ENCODE results near the gene ACE.
A peak's percentile ranks its signal among the peaks of the same experiment; 100 is the strongest.

Gene ACE

DNA sequence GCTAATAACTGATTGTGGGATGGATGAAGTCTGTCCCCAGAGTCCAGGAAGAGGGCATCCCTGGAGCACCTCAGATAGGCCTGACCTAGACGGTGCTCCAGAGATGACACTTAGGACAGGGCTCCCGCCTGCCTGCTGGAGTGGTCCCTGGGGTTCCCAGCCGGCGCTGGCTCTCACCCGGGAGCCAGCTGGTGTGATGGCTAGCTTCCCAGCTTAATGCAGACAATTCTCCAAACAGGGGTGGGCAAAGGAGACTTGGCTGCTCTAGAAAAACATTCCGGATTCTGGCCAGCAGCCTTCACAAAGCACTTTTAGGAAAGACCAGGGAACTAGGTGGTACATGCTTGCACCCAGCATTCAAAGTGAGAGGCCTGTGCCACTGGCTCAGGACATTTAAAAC lies 18.6 kb downstream of the ACE start:
- TF ChIP-seq, protein P1, sequence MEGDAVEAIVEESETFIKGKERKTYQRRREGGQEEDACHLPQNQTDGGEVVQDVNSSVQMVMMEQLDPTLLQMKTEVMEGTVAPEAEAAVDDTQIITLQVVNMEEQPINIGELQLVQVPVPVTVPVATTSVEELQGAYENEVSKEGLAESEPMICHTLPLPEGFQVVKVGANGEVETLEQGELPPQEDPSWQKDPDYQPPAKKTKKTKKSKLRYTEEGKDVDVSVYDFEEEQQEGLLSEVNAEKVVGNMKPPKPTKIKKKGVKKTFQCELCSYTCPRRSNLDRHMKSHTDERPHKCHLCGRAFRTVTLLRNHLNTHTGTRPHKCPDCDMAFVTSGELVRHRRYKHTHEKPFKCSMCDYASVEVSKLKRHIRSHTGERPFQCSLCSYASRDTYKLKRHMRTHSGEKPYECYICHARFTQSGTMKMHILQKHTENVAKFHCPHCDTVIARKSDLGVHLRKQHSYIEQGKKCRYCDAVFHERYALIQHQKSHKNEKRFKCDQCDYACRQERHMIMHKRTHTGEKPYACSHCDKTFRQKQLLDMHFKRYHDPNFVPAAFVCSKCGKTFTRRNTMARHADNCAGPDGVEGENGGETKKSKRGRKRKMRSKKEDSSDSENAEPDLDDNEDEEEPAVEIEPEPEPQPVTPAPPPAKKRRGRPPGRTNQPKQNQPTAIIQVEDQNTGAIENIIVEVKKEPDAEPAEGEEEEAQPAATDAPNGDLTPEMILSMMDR (IDR thresholded peaks at IDR 0.05; ENCODE audit: control insufficient read depth, extremely low read depth, insufficient read depth): no peak
- DNase-seq (ENCODE audit: low read depth): no peak
- H3K4me3 ChIP-seq (ENCODE audit: low read depth, low read length): no peak overlapping the region

DNA sequence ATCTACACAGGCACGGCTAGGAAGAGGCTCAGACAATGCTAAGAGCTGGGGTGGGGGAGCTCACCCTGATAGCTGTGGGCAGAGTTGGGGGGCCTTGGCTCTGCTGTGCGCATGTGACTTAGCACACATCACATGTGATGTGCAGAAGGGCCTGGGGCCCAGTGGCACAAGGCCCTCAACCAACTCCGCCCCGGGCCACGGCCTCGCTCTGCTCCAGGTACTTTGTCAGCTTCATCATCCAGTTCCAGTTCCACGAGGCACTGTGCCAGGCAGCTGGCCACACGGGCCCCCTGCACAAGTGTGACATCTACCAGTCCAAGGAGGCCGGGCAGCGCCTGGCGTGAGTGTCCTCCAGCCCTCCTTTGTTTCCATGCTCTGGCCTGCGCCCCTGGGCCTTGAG lies 19.3 kb downstream of the ACE start:
- no peak overlapping the region for H3K4me3 ChIP-seq (ENCODE audit: low read depth, low read length)
- DNase-seq (ENCODE audit: low read depth): no peak
- TF ChIP-seq, protein P1 (IDR thresholded peaks at IDR 0.05; ENCODE audit: control insufficient read depth, extremely low read depth, insufficient read depth): no peak

DNA sequence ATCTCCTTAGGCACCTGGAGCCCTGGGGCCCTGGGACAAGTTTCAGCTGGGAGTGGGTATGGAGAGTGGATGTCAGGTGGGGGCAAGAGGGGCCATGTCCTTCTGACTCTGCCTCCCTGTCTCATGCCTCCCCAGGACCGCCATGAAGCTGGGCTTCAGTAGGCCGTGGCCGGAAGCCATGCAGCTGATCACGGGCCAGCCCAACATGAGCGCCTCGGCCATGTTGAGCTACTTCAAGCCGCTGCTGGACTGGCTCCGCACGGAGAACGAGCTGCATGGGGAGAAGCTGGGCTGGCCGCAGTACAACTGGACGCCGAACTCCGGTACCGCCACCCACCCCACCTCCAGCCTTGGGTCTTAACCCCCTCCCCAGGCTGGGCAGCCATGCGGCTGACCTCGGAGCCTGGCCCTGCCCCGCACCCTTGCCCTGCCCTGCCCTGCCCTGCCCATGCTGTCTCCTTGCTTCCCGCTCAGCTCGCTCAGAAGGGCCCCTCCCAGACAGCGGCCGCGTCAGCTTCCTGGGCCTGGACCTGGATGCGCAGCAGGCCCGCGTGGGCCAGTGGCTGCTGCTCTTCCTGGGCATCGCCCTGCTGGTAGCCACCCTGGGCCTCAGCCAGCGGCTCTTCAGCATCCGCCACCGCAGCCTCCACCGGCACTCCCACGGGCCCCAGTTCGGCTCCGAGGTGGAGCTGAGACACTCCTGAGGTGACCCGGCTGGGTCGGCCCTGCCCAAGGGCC lies 20.0 kb downstream of the ACE start:
- TF ChIP-seq, protein P1 (IDR thresholded peaks at IDR 0.05; ENCODE audit: control insufficient read depth, extremely low read depth, insufficient read depth): no peak
- no peak overlapping the region for H3K4me3 ChIP-seq (ENCODE audit: low read depth, low read length)
- DNase-seq (ENCODE audit: low read depth): no peak

DNA sequence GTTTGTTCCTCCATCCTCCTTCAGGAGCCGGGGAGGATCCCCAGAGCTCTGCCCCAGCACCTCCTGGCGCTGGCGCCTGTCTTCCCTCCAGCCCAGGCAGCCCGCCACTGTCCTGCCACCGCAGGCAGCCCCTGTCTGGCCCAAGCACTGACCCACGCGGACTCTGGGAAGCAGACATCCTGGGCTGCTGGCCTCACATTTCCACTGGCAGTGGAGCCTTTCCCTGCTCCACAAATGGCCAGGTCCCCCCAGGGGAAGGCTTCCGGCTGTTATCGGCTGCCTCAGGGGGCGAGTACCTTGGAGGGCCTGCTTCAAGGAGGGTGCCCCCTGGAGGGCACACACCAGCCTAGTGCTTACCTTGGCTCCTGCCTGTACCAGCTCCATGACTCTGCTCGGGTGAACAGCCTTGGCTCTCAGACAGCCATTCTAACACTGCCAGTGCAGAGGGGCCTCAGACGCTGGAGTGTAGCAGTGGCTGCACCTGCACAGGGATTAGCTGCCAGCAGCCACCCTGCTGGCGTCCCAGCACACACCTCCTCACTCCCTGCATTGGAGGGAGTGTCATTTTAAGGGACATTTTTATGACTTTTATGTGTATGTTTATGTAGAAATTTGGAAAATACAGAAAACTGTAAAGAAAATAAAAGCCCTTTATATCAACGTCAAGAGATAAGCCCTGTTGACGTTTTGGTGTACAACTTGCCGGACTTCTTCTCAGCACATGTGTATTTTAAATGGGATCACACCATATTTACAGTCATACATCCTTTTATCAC lies 21.0 kb downstream of the ACE start:
- DNase-seq (ENCODE audit: low read depth): no peak
- TF ChIP-seq, protein P1 (IDR thresholded peaks at IDR 0.05; ENCODE audit: control insufficient read depth, extremely low read depth, insufficient read depth): peak; percentile 33; the same call in 1 of the 2 replicates
- H3K4me3 ChIP-seq (ENCODE audit: low read depth, low read length): no peak overlapping the region

DNA sequence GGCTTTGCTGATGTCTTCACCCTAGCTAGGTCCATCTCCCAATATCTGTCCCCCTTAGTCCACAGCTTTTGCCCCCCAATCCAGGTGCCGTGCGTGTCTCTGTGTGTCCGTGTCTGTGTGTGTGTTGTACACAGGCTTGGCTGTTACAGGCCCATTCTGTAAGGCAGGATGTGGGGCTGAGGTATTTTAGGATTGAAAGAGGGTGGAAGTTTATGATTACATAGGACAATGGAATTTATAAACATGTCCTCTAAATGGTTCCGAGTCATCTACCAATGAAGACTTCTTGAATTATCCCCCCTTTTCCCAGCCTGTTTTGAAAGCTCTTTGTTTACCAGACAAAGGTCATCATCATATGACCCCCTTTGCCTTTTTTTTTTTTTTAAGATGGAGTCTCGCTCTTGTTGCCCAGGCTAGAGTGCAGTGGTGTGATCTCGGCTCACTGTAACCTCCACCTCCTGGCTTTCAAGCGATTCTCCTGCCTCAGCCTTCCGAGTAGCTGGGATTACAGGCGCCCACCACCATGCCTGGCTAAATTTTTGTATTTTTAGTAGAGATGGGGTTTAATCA lies 21.9 kb downstream of the ACE start:
- TF ChIP-seq, protein P1 (IDR thresholded peaks at IDR 0.05; ENCODE audit: control insufficient read depth, extremely low read depth, insufficient read depth): no peak
- DNase-seq (ENCODE audit: low read depth): no peak
- H3K4me3 ChIP-seq (ENCODE audit: low read depth, low read length): no peak overlapping the region

DNA sequence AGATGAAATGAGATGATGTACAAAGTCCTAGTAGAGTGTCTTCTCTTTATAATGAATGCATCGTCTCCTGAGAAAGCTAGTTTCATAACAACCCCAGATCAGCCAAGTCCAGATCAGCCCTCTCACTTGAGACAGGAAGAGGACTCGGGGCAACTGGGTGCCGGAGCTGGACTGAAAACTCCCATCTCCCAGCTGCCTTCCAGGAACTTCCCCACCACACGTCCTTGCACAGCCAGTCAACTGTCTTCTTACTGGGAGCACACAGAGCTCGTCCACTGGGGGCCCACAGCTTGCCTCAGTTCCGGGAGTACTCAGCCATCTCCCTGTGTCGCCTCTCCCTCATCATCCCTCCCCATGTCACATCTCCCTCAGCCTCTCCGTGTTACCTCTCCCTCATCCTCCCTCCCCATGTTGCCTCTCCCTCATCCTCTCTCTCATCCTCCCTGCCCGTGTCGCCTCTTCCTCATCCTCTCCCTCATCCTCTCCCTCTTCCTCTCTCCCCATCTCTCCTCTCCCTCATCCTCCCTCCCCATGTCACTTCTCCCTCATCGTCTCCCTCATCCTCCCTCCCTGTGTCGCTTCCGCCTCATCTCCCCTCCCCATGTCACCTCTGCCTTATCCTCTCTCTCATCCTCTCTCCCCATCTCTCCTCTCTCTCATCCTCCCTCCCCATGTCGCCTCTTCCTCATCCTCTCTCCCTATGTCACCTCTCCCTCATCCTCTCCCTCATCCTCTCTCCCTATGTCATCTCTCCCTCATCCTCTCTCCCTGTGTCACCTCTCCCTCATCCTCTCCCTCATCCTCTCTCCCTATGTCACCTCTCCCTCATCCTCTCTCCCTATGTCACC lies 23.9 kb downstream of the ACE start:
- no peak for DNase-seq (ENCODE audit: low read depth)
- H3K4me3 ChIP-seq (ENCODE audit: low read depth, low read length): no peak overlapping the region
- TF ChIP-seq, protein P1 (IDR thresholded peaks at IDR 0.05; ENCODE audit: control insufficient read depth, extremely low read depth, insufficient read depth): no peak
